ENCODE data around the gene TADA2B. TPM values are rescaled to one million over a fixed set of nuclear protein-coding genes. Genes with fewer than 3 reads are reported as not detected.

The TADA2B gene
- total RNA-seq, 1 experiment from 2014 or later = 11.8 TPM

DNA sequence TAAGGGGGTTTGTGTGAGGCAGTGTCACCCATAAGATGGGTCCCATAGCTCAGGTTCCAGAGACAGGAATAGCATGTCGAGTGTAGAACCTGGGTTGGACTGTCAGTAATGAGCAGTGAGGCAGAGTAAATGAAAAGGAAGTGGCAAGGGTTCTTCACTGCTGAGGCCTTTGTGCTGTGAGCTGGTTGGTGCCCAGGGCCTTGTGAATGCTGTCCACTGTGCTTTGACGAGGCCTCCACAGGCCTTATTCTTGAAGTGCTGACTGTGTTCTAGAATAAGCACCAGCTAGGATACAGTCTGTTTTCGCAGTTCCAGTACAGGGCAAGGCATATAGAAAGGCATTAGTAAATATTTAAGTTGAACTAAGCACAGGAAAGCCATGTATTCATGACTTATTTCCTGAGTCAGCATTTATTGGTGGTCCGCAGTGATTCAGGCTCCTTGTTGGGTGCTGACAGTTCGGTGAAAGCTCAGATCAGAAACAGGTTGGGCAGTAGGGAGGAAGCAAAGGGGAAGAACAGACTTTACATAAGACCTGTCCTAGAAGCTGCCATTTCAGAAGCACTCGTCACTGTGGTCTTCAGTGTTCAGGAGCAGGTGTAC is 25.6 kb upstream of the TADA2B start:
- no peak for DNase-seq (ENCODE audit: low read depth)

DNA sequence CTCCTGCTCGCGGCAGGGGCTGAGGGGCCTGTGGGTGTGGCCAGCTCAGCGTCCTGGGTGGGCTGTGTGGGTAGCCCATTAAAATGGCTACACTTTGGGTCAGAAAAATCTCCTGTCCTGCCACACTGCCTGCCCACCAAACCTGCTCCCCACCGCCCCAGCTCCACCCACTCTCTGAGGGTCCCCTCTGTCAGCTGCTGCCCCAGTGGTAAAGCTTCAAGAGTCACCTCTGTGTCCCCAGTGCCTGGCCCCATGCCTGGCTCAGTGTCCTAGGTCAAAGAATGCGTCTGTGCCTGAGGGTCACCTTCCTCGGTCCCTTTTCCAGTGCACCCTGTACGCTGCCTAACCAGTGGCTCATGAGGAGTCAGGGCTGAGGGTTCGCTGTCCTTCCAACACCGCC is 24.9 kb upstream of the TADA2B start:
- DNase-seq (ENCODE audit: low read depth) = no peak

DNA sequence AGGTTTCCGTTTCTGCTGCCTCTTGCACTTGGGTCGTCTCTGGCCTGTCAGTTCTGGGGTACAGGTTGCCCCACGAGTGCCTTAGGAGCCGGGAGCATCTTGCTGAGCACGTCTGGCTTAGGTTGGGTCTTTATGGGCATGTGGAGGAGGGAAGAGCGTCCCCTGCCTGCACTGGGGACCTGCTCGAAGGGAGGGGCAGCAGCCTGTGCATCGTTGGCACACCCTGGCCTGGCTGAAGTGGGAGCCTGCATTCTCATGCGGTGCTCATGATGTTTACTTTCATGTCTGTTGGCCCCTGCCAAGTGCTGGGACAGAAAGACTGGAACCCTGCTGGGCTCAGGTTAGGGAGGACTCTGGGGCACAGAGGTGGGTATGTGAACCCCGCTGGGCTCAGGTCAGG is 23.8 kb upstream of the TADA2B start:
- DNase-seq (ENCODE audit: low read depth) = no peak

DNA sequence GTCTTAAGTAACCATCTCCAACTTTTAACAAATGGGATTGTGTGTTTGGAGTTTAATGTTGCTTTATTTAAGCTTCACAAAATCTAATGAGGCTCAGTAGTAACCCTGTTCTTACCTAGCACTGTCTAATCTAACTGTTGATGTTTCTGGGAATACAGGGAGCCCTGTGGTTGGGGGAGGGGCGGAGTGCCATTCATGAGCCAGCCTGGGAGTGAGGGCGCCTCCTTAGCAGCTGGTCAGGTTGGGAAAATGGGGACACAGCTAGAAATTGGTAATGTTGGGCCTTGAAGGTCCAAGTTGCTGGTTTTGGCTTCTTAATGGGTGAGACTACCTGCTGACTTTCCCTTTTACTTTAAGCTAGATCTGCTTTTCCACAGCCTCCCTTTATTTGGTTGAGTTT is 22.9 kb upstream of the TADA2B start:
- no peak for DNase-seq (ENCODE audit: low read depth)

DNA sequence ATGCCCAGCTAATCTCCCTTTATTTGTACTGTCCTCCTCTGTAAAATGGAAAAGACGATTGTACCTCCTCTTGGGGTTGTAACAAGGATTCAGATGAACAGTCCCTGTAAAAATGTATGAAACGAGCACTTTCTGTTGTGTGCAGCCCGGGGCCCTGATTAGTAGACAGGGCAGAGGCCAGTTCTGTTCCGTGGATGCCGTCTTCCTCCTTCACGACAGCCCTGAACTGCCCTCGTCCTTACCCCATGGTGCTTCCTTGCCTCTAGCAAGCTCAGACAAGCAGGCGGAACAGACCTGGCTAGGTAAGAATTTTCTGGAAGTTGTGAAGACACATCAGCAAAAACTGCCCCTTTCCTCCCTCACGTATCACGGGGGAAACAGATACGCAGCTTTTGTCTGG is 22.3 kb upstream of the TADA2B start:
- no peak for DNase-seq (ENCODE audit: low read depth)

- no peak for DNase-seq (ENCODE audit: low read depth)
Measured at GRCh38 chr4:7021355-7021754, 21.8 kb upstream of the TADA2B start.

GRCh38 chr4:7021930-7022664 is 21.1 kb upstream of the TADA2B start:
- DNase-seq (ENCODE audit: low read depth) = peak; percentile 82

GRCh38 chr4:7023486-7023885 is 19.7 kb upstream of the TADA2B start:
- DNase-seq (ENCODE audit: low read depth) = no peak

- no peak for DNase-seq (ENCODE audit: low read depth)
Measured at GRCh38 chr4:7023901-7024300, 19.3 kb upstream of the TADA2B start.

DNA sequence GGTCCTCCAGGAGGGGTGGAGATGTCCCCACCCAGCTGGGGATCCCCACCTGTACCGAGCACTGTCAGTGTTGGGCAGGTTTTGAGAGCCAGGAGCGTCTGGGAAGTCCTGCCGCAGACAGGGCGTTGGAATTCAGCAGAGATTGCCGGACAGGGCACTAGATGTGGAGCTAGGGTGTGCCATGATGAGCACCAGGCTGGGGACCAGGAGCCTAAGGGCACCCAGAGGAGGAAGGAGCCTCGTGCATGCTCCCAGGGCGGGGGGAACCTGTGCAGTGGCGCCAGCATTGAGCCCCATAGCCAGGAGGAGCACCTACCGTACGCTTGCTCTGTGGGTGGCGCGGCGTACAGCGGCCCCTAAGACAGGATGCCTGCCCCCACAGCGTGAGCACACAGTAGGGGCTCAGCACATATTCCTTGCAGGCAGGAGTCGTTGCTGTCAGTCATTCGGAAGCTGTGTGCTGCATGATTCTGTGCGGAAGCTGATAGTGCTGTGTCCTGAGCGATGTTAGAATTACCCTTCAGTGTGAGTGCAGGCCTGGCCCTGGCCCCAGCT is 18.8 kb upstream of the TADA2B start:
- DNase-seq (ENCODE audit: low read depth) = no peak

GRCh38 chr4:7025040-7025602 is 18.1 kb upstream of the TADA2B start:
- DNase-seq (ENCODE audit: low read depth) = no peak

DNA sequence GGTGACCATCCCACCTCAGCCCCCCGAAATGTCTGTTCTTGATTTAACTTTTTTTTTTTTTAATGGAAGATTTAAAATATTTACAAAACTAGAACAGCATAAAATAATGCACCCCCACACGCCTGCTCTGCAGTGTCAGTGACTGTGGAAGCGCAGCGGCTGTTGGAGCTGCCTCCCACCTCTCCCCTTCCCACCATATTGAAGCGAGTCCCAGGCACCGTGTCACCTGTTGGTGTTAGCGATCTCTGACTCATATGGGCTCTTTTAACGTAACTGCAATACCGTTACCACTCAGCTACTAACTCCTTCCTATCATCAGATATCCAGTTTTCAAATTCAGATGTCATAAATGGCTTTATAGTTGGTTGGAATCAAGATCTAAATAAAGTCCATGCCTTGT is 17.1 kb upstream of the TADA2B start:
- DNase-seq (ENCODE audit: low read depth) = no peak

- no peak for DNase-seq (ENCODE audit: low read depth)
Measured at GRCh38 chr4:7027284-7027683, 15.9 kb upstream of the TADA2B start.

DNA sequence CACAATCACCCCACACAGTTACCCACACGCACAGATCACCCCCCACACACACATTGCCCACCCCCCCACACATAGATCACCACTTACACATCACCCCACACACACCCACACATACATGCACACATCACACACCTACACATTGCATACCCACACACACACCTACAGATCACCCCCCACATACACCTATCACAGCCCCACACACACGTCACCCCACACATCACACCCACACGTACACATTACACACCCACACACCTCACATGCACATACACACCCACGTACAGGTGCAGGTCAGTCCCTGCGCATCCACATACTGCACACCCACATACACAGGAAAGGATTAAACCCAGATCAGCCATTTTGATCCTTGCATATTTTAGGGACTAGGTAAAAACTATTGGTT is 15.3 kb upstream of the TADA2B start:
- no peak for DNase-seq (ENCODE audit: low read depth)

DNA sequence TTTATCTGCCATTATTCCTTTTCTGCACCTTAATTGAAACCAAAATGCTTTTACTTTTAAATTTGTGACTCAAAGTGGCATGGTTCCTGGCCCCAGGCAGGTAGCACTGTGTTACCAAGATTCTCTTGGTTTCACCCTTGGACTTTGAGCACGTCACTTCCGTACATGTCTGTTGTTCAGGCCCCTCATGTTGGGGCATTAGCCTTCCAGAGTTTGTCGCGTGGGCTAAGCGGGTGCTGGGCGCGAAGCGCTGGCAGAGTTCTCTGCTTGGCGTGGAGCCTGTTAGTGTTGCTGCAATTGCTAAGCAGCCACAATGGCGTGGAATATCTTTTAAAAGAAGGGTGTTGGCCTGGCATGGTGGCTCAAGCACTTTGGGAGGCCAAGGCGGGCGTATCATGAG is 14.0 kb upstream of the TADA2B start:
- DNase-seq (ENCODE audit: low read depth) = no peak

- DNase-seq (ENCODE audit: low read depth) = no peak
Measured at GRCh38 chr4:7029921-7030320, 13.3 kb upstream of the TADA2B start.

DNA sequence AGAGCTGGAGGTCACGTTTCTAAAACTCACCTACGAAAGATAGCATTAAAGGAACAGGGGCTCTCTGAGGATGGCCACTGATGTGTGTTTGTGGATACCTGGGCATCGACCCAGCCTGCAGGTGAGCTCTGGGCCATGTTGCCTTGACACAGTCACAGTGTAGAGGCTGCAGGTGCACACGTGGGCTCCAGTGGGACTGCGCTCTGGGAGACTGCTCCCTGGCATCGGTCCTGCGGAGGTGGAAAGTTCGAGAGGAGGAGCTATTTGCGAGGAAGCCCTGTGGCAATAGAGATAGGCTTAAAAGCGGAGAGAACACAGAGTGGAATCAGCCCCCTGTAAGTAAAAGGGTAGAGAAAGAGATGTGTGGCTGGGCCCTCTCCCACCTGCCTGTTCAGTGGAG is 12.3 kb upstream of the TADA2B start:
- no peak for DNase-seq (ENCODE audit: low read depth)

GRCh38 chr4:7031558-7032449 is 11.4 kb upstream of the TADA2B start:
- no peak for DNase-seq (ENCODE audit: low read depth)

GRCh38 chr4:7032596-7032995 is 10.6 kb upstream of the TADA2B start:
- DNase-seq (ENCODE audit: low read depth) = no peak

GRCh38 chr4:7034262-7035081 is 8.7 kb upstream of the TADA2B start:
- DNase-seq (ENCODE audit: low read depth) = peak; percentile 58

- no peak for DNase-seq (ENCODE audit: low read depth)
Measured at GRCh38 chr4:7037425-7037824, 5.7 kb upstream of the TADA2B start.
